A673 (cell line): ENCODE measurements around the gene SIK2. TPM values are rescaled to one million over a fixed set of nuclear protein-coding genes. Genes with fewer than 3 reads are reported as not detected.

Source experiments
- BruUV-seq: library from RNA; stranded (reverse); fragments of 400-500 nt; replicated peaks from 2 replicates; lab custom pipeline; 2021; lab: Mats Ljungman, UMichigan
- CTCF ChIA-PET: fragments of 300-600 bp; sonication (Branson Sonifier 250); formaldehyde crosslinking; loops from one replicate; lab custom pipeline; 2022; ENCODE audit warnings: antibody characterized with exemption; lab: Charles Lee
- POLR2A ChIA-PET: fragments of 300-600 bp; sonication (Branson Sonifier 250); formaldehyde crosslinking; loops from one replicate; lab custom pipeline; 2022; ENCODE audit warnings: antibody characterized with exemption; ENCODE audit not compliant: low non-redundant PET; lab: Charles Lee
- DNase-seq: peaks from one replicate; pipeline ENCODE4 v3.0.0-alpha.2; 2015; ENCODE audit warnings: low spot score
- H3K27ac ChIP-seq: fragments of 200-600 bp; sonication (generic); 2 replicates; pipeline ENCODE4 v1.5.1; 2016; ENCODE audit warnings: mixed run types, low read depth, mild to moderate bottlenecking, mixed read lengths, antibody characterized with exemption, low read length; ENCODE audit not compliant: poor library complexity, severe bottlenecking
- H3K27me3 ChIP-seq: fragments of 200-600 bp; sonication (generic); replicated peaks from 2 replicates; pipeline ENCODE4 v1.6.1; 2017; ENCODE audit warnings: mixed run types, low read depth, mild to moderate bottlenecking, mixed read lengths, antibody characterized with exemption, low read length; ENCODE audit not compliant: insufficient read depth, poor library complexity
- H3K36me3 ChIP-seq: fragments of 200-600 bp; sonication (generic); 2 replicates; pipeline ENCODE4 v1.6.1; 2016; ENCODE audit warnings: mixed run types, mild to moderate bottlenecking, mixed read lengths, antibody characterized with exemption, low read length; ENCODE audit not compliant: insufficient read depth, poor library complexity, severe bottlenecking
- H3K4me1 ChIP-seq: fragments of 200-600 bp; sonication (generic); 2 replicates; pipeline ENCODE4 v1.6.1; 2017; ENCODE audit warnings: mixed run types, mild to moderate bottlenecking, mixed read lengths, antibody characterized with exemption, low read length; ENCODE audit not compliant: insufficient read depth, poor library complexity, severe bottlenecking
- H3K4me3 ChIP-seq: fragments of 200-600 bp; sonication (generic); 2 replicates; pipeline ENCODE4 v1.5.1; 2016; ENCODE audit warnings: low read depth, mixed run types, mild to moderate bottlenecking, mixed read lengths, low read length; ENCODE audit not compliant: poor library complexity, severe bottlenecking
- H3K9me3 ChIP-seq: fragments of 200-600 bp; sonication (generic); 2 replicates; pipeline ENCODE4 v1.6.1; 2016; ENCODE audit warnings: mixed run types, low read depth, mild to moderate bottlenecking, mixed read lengths, antibody characterized with exemption, low read length; ENCODE audit not compliant: poor library complexity, severe bottlenecking
- CTCF ChIP-seq: fragments of 300-800, 200-600 bp; sonication (generic); conservative IDR thresholded peaks from 2 replicates; pipeline ENCODE4 v1.5.1; 2017; ENCODE audit warnings: low read depth, mild to moderate bottlenecking, antibody characterized with exemption, low read length, moderate library complexity, mixed read lengths
- EZH2 ChIP-seq: fragments of 200-600 bp; sonication (generic); IDR thresholded peaks from 2 replicates; pipeline ENCODE4 v1.6.1; 2017; ENCODE audit warnings: borderline replicate concordance, low read depth, mild to moderate bottlenecking, mixed read lengths, antibody characterized with exemption, low read length; ENCODE audit not compliant: poor library complexity, severe bottlenecking
- intact Hi-C: fragments of 100-400 bp; cut with micrococcal nuclease; formaldehyde crosslinking; loops from one replicate; pipeline ENCODE4 v1.10.0; 2022; ENCODE audit not compliant: unreplicated experiment
- total RNA-seq: library from RNA; stranded (reverse); gene quantifications from 2 replicates; pipeline ENCODE4 v1.2.3, GENCODE V29; 2021

Gene SIK2
- total RNA-seq, 1 experiment from 2014 or later: 18.7 TPM

DNA sequence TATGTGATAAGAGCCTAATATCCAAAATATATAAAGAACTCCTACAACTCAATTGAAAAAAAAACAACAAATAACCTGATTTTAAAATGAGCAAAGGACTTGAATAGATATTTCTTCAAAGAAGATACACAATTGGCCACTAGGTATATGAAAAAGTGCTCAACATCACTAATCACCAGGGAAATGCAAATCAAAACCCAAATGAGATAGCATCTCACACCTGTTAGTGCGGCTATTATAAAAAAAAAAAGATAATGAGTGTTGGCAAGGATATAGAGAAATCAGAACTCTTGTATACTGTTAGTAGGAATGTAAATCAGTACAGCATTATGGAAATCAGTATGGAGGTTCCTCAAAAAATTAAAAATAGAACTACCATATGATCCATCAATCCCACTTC is 5.9 kb upstream of the SIK2 start:
- ChIA-PET CTCF (no interaction called here), POLR2A (no interaction called here)
- no TSS peak for BruUV-seq
- TF ChIP-seq CTCF: no peak
- no peak for TF ChIP-seq EZH2
- intact Hi-C loops: no loop called here
- Histone ChIP-seq H3K4me1 (peaks cover 8% of the 10 kb centered on the region), H3K36me3 (no peaks in the 10 kb centered on the region), H3K9me3 (peaks cover 3% of the 10 kb centered on the region), H3K27me3 (no peaks in the 10 kb centered on the region), H3K27ac (no peak overlapping the region), H3K4me3 (no peak overlapping the region)
- DNase-seq: no peak

DNA sequence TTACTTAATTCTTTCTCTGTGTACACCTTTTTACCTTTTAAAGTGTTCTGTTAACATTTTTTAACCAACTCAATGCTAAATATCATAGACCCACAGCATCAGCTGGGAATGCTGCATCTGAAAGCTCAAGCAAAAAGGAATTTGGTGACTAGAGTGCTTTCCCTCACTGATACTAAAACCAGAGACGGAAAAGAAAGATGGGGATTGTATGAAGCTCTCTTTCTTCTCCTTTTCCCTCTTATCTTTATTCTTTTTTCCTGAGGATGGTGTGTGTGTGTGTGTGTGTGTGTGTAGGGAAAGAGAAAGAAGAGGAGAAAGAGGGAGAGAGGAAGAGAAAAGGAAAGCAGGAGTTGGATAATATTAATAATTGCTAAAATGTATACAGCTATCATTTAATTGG is 4.1 kb upstream of the SIK2 start:
- BruUV-seq: no TSS peak
- ChIA-PET POLR2A (interaction anchor here (0.6 kb wide), 2 partner anchors 47 to 210 kb away, joined by 3 to 4 read pairs; no protein-coding TSS in a partner anchor), CTCF (interaction anchor here (0.6 kb wide), 1 partner anchor 156 kb away, joined by 5 read pairs; no protein-coding TSS in a partner anchor)
- TF ChIP-seq EZH2 (no peak), CTCF (no peak)
- intact Hi-C loops: no loop called here
- H3K4me1 ChIP-seq: peaks cover 13% of the 10 kb centered on the region
- H3K4me3 ChIP-seq: no peak overlapping the region
- DNase-seq: no peak
- H3K27ac ChIP-seq: no peak overlapping the region
- H3K36me3 ChIP-seq: no peaks in the 10 kb centered on the region
- peaks cover 3% of the 10 kb centered on the region for H3K9me3 ChIP-seq
- no peaks in the 10 kb centered on the region for H3K27me3 ChIP-seq

DNA sequence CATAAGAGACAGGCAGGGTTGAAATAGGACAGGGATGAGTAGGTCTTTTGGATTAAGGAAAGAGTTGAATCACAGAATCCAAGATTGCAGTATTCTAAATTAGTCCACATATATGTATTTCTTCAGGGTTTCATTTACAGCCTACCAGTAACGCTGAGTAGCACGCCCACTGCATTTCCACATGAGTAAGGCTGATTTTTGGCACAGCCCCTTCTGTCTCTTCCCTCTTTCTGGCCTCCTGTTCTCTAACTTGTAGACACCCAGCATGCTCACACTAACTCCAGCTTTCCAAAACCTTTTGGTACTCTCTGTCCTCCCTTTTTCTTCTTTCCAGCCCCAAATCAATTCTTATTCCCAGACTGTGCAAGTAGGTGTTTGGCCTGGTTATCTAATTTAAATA is 3.7 kb upstream of the SIK2 start:
- TF ChIP-seq CTCF (no peak), EZH2 (no peak)
- CTCF ChIA-PET: no interaction called here
- H3K4me1 ChIP-seq: peaks cover 13% of the 10 kb centered on the region
- no TSS peak for BruUV-seq
- POLR2A ChIA-PET: interaction anchor here (0.6 kb wide), 1 partner anchor 48 kb away, joined by 3 read pairs; no protein-coding TSS in a partner anchor
- no peak overlapping the region for H3K4me3 ChIP-seq
- intact Hi-C loops: no loop called here
- H3K9me3 ChIP-seq: peaks cover 3% of the 10 kb centered on the region
- H3K27ac ChIP-seq: no peak overlapping the region
- no peaks in the 10 kb centered on the region for H3K27me3 ChIP-seq
- DNase-seq: no peak
- no peaks in the 10 kb centered on the region for H3K36me3 ChIP-seq
